Epithelial cell of proximal tubule (primary cell): ENCODE measurements around the gene MTREX. TPM values are rescaled to one million over a fixed set of nuclear protein-coding genes. Genes with fewer than 3 reads are reported as not detected.

ENCODE experiments used
- DNase-seq: peaks from one replicate; pipeline ENCODE4 v3.0.0-alpha.2; 2011; ENCODE audit warnings: low read depth
- H3K4me3 ChIP-seq: 2 replicates; pipeline ENCODE4 v1.5.1; 2011; ENCODE audit warnings: low read depth, mild to moderate bottlenecking, low read length
- total RNA-seq: library from RNA; depleted of rRNA; stranded (reverse); fragments of >200 nt; gene quantifications from 2 replicates; pipeline ENCODE4 v1.2.3, GENCODE V29; 2015
- TF ChIP-seq, protein P1 (sequence below): conservative IDR thresholded peaks from 2 replicates; pipeline ENCODE4 v1.5.1; 2012; ENCODE audit warnings: low read depth, mild to moderate bottlenecking, low read length

MTREX gene
- total RNA-seq, 1 donor from 2014 or later, result 91.2 TPM

GRCh38 chr5:55290991-55291390 is 16.8 kb upstream of the MTREX start:
- TF ChIP-seq, protein P1, sequence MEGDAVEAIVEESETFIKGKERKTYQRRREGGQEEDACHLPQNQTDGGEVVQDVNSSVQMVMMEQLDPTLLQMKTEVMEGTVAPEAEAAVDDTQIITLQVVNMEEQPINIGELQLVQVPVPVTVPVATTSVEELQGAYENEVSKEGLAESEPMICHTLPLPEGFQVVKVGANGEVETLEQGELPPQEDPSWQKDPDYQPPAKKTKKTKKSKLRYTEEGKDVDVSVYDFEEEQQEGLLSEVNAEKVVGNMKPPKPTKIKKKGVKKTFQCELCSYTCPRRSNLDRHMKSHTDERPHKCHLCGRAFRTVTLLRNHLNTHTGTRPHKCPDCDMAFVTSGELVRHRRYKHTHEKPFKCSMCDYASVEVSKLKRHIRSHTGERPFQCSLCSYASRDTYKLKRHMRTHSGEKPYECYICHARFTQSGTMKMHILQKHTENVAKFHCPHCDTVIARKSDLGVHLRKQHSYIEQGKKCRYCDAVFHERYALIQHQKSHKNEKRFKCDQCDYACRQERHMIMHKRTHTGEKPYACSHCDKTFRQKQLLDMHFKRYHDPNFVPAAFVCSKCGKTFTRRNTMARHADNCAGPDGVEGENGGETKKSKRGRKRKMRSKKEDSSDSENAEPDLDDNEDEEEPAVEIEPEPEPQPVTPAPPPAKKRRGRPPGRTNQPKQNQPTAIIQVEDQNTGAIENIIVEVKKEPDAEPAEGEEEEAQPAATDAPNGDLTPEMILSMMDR, result no peak
- no peak overlapping the region for H3K4me3 ChIP-seq
- DNase-seq, result no peak

DNA sequence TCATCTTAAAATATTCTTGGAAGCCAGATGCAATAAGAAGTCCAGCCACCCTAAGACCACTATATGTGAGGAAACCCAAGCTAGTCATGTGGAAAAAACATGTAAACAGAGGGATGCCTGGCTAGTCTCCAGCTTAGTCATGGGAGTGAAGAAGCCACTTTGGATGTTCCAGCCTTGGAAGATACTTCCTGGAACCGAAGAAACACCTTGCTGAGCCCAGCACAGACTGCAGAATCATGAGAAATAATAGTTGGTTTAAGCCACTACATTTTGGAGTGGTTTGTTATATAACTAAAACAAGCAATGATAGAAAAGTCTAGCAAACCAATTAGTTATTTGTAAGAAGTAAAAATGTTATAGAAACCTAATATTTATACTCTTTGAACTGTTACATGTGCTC is 12.9 kb upstream of the MTREX start:
- no peak for DNase-seq
- TF ChIP-seq, protein P1, result no peak
- H3K4me3 ChIP-seq, result no peak overlapping the region

DNA sequence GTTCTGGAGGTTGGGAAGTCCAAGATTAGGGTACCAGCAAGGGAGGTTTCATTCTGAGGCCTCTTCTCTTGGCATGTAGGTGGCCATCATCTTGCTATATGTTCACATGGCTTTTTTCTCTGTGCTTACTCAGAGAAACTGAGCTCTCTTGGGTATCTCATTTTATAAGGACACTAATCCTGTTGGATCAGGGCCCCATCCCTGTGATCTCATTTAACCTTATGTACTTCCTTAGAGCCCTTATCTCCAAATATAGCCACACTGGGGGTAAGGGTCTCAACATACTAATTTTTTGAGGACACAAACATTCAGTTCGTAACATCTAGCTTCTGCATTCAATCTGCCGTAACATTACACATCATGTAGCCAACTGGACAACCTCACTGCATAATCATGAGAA is 6.9 kb upstream of the MTREX start:
- TF ChIP-seq, protein P1, result no peak
- DNase-seq, result no peak
- no peak overlapping the region for H3K4me3 ChIP-seq

DNA sequence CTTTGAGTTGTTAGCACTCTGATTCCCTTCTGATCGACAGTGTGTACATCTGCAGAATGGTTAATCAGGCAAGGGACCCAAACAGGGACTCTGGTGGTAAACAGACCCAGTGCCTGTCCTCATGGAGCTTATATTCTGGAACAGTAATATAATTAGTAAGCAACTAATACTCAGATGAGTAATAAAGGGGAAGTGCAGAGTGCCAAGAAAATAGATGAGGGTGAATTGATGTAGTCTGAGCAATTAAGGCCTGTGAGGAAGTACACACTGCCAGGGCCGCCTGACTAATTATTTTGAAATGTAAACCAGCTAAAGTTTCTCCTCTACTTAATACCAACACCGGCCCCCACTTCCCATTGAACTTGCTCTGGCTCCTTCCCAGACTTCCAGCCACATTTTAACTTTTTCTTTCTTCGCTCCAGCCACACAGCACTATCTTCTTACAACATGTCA is 4.5 kb upstream of the MTREX start:
- peak overlapping the region; percentile 18 for H3K4me3 ChIP-seq
- DNase-seq, result peak; percentile 42
- TF ChIP-seq, protein P1, result no peak

DNA sequence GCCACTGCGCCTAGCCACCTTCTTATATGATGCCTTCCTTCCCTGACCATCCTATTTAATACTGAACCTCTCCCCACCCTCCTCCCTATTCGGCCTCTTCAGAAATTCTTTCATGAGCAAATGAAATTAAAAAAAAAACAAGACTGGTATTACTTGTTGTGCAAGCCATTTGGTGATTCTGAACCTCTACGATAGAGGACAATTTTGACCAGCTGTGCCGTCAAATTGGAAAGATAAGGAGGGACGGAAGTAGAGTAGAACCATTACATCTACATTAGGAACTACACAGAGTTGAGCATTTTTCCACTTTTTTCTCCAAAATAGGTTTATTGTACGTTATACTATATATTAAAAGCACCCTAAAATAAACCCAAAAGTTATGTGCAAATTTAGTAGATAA is 3.2 kb upstream of the MTREX start:
- H3K4me3 ChIP-seq, result no peak overlapping the region
- TF ChIP-seq, protein P1, result no peak
- no peak for DNase-seq

DNA sequence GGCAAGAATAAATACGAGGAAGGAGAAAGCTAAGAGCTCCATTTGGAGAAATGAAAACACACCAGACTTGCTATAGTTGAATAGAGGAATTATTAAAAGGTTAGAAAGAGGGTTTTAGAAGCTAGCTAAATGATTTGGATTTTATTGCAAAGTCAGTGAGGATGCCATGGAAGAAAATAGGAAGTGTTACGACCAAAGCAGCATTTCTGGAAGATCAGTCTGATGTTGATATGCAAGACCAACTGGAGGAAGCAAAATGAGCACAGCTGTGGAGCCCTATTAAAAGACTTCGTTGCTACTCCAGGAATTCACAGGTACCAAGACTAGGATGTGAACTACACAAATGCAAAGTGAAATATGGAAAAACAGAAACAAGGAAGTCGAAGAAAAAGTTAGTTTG is 2.4 kb upstream of the MTREX start:
- TF ChIP-seq, protein P1, result no peak
- H3K4me3 ChIP-seq, result peak overlapping the region; percentile 93
- no peak for DNase-seq

DNA sequence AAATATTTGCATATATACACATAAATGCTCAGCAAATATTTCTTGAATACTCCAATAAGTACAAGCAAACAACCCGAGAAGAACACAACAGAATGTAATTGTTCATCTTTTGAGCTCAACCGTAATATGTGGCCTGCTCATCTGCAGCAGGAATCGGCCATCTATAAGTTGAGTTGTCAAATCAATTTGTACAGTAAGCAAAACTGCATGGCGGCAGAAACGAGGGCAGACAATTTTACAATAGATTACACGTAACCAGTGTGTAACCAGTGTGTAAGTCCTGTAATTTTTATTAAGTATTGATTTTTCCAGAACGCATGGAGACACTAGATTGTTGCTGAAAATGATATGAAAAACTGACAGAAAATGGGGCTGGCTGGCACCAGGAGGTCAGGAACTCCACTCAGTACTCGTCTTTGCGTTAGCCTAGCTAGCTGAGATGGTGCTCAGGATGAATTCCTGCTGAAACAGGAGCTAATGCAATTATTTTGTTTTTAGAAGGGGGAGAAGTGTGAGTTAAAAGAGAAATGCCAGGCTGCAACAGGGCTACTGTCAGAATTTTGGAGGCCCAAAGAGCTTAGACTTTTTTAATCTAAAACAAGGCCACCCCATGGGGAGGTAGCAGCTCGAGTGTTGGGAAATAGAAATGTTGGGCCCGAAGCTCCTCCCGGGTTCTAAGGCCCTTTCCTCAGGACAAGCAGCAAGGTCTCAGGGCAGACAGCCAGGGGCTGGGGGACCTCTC is 977 bp upstream of the MTREX start:
- DNase-seq, result no peak
- peak overlapping the region; percentile 93 for H3K4me3 ChIP-seq
- TF ChIP-seq, protein P1, result no peak
